Pancreas (tissue), 10 donors: Measurements from ENCODE around the gene MRPL48. TPM values are rescaled to one million over a fixed set of nuclear protein-coding genes. Genes with fewer than 3 reads are reported as not detected.

Experiments
- ATAC-seq, 4 donors: fragments of 200-7000 bp; cut with Tn5 transposase; one replicate each; pipeline versions ENCODE4 v1.8.0 to v1.9.1; 2020; ENCODE audit warnings: mild to moderate bottlenecking in 4 of 4, moderate library complexity in 4 of 4
- DNase-seq, 6 donors: peaks; one replicate each; pipeline ENCODE4 v3.0.0-alpha.2; 2020
- FAIRE-seq: peaks from 2 replicates; lab custom pipeline; 2012; peaks lifted over from hg19 to GRCh38; lab: Jason Lieb, UNC
- H3K27ac ChIP-seq, 4 donors: fragments of 200-600 bp; sonication (generic); 1 replicate in 3 of 4; 2 replicates in 1 of 4; pipeline versions ENCODE4 v1.5.0 to v1.8.0; 2020
- H3K27me3 ChIP-seq, 4 donors: fragments of 200-600 bp; one replicate each; pipeline ENCODE4 v1.8.0; 2021
- H3K36me3 ChIP-seq, 3 donors: fragments of 200-600 bp; sonication (generic) in 1 of 3; one replicate each; pipeline versions ENCODE4 v1.5.0 to v1.8.0; 2020 to 2021
- H3K4me1 ChIP-seq, 3 donors: fragments of 200-600 bp; one replicate each; pipeline ENCODE4 v1.8.0; 2021
- H3K4me3 ChIP-seq, 4 donors: fragments of 200-600 bp; sonication (generic) in 2 of 4; one replicate each; pipeline versions ENCODE4 v1.5.0 to v1.8.0; 2020 to 2021
- H3K9me3 ChIP-seq, 4 donors: fragments of 200-600 bp; one replicate each; pipeline ENCODE4 v1.8.0; 2021
- WGBS, 2 donors: extraction: QIAGEN DNeasy Blood & Tissue Kit; methylation state at CpG; one replicate each; pipeline ENCODE4 v1.1.7; 2013; 5-methylcytosine and 5-hydroxymethylcytosine counted together
- intact Hi-C, 3 donors: fragments of 100-400 bp; cut with DNase I; formaldehyde crosslinking; loops; one replicate each; pipeline versions ENCODE4 v1.11.1 to v1.14.2; 2022
- polyA plus RNA-seq, 2 donors: library from polyadenylated mRNA; stranded (reverse); fragments of 200-250 nt; gene quantifications; one replicate each; pipeline ENCODE4 v1.2.3, GENCODE V29; 2013
- total RNA-seq, 6 donors: library from RNA; stranded (reverse); fragmentation: NEBNext Ultra II Directional in 4 of 6; extraction: Animal tissue kit (Norgen Biotek cat#: 25700) in 4 of 6; gene quantifications; one replicate each; pipeline versions ENCODE4 v1.2.1 to v1.2.4, GENCODE V29; 2021 to 2023
- TF ChIP-seq, protein P1 (sequence below), 4 donors: fragments of 200-600 bp; sonication (generic) in 3 of 4; IDR thresholded peaks; one replicate each; pipeline versions ENCODE4 v1.5.0 to v1.8.0; 2021; ENCODE audit warnings: antibody characterized with exemption in 4 of 4
- donor health status: healthy with polysubstance abuse.
- donor health status: DM: no; HTN: no; CAD: no; lungs with moderate emphysema.
- donor health status: DM: no; HTN: no; CAD: no.
- donor health status: control.
- donor health status: control.
- donor health status: Bipolar disorder and iron deficiency.
- donor health status: DM: yes; HTN: yes; CAD: no.
- donor health status: DM: no; HTN: no; CAD: no.
- donor health status: DM: no; HTN: no; CAD: no.
- donor health status: DM: yes; HTN: yes; CAD: no.

The MRPL48 gene
- total and polyA plus RNA-seq, 8 donors, result 11.8 to 22.5 (median 17.5) TPM

DNA sequence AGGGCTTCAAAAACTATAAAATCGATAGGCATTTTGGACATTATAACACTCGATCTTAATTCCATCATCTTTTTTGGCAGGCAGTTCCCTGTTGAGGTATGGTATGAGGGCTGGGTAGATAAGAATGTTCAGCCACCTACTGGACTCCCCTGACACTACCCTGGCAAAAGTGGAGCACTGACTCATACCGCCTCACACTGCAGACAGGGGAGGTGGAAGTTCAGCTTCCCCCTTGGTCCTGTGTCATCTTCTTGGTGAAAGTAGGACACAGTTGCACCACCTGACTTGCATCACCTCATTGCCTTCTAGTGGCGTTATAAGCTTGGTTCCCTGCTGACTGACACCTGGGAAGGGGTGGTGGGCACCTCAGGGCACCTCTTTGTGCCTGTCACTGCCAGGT lies 119.5 kb downstream of the MRPL48 start:
- DNase-seq, result no peak
- H3K4me1 ChIP-seq, result no peaks in the 10 kb centered on the region
- no peaks in the 10 kb centered on the region for H3K27me3 ChIP-seq
- no peak overlapping the region for H3K27ac ChIP-seq
- no peak for FAIRE-seq
- H3K9me3 ChIP-seq, result no peaks in the 10 kb centered on the region
- ATAC-seq, result peak in 3 of 4 donors; percentile 41 to 49 (median 42)
- no peak overlapping the region for H3K4me3 ChIP-seq
- peaks cover 0 to 34% (median 0%) of the 10 kb centered on the region in 3 donors for H3K36me3 ChIP-seq
- TF ChIP-seq, protein P1, sequence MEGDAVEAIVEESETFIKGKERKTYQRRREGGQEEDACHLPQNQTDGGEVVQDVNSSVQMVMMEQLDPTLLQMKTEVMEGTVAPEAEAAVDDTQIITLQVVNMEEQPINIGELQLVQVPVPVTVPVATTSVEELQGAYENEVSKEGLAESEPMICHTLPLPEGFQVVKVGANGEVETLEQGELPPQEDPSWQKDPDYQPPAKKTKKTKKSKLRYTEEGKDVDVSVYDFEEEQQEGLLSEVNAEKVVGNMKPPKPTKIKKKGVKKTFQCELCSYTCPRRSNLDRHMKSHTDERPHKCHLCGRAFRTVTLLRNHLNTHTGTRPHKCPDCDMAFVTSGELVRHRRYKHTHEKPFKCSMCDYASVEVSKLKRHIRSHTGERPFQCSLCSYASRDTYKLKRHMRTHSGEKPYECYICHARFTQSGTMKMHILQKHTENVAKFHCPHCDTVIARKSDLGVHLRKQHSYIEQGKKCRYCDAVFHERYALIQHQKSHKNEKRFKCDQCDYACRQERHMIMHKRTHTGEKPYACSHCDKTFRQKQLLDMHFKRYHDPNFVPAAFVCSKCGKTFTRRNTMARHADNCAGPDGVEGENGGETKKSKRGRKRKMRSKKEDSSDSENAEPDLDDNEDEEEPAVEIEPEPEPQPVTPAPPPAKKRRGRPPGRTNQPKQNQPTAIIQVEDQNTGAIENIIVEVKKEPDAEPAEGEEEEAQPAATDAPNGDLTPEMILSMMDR (IDR thresholded peaks at IDR 0.05), result no peak
- 77 to 93% methylated on average over 4 of the region's 4 CpGs for WGBS, 2 donors
- intact Hi-C loops, result no loop called here

DNA sequence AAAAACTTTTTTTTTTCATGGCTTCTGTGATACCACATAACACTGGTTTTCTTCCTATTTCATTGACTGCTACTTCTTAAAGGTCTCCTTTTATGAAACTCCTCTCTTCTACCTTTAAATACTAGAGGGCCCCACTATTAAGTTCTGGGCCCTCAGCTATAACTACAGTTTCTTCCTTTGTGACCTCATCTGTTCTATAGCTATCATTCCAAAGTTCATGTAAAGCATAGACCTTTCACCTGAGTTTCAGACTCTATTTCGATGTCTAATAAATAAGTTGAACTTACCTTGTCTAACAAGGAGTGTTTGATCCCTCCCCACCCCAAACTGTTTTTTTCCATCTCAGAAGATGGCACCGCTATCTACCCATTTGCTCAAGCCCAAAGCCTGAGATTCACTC lies 124.4 kb downstream of the MRPL48 start:
- H3K4me1 ChIP-seq, result peaks cover 0 to 6% (median 5%) of the 10 kb centered on the region in 3 donors
- ATAC-seq (no peak), DNase-seq (no peak), FAIRE-seq (no peak)
- peaks cover 0 to 20% (median 0%) of the 10 kb centered on the region in 3 donors for H3K36me3 ChIP-seq
- TF ChIP-seq, protein P1 (IDR thresholded peaks at IDR 0.05), result no peak
- no peaks in the 10 kb centered on the region for H3K9me3 ChIP-seq
- H3K27me3 ChIP-seq, result no peaks in the 10 kb centered on the region
- no peak overlapping the region for H3K27ac ChIP-seq
- 96 to 97% methylated on average over 2 of the region's 2 CpGs for WGBS, 2 donors
- intact Hi-C loops, result no loop called here
- H3K4me3 ChIP-seq, result no peak overlapping the region

DNA sequence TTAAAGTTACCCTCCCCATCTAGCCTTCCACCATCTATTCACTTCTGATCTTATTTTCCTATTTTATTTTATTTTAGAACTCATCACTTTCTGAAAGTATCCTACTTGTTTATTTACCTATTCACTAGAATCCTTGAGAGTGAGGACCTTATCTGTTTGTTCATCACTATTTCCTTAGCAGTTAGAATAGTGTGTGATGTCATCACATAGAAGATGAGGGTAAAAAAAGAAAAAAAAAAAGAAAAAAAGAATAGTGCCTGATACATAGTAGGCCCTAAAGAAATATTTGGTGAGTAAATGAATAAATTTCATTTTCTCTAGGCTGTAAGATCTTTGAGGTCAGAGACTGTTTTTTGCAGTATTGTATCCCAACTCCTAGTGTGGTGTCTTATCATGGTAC lies 125.8 kb downstream of the MRPL48 start:
- TF ChIP-seq, protein P1 (IDR thresholded peaks at IDR 0.05), result no peak
- Histone ChIP-seq H3K4me1 (peaks cover 0 to 6% (median 5%) of the 10 kb centered on the region in 3 donors), H3K27me3 (no peaks in the 10 kb centered on the region), H3K27ac (no peak overlapping the region), H3K4me3 (no peak overlapping the region), H3K9me3 (no peaks in the 10 kb centered on the region), H3K36me3 (peaks cover 0 to 21% (median 0%) of the 10 kb centered on the region in 3 donors)
- FAIRE-seq (no peak), DNase-seq (no peak), ATAC-seq (no peak)
- intact Hi-C loops, result no loop called here

DNA sequence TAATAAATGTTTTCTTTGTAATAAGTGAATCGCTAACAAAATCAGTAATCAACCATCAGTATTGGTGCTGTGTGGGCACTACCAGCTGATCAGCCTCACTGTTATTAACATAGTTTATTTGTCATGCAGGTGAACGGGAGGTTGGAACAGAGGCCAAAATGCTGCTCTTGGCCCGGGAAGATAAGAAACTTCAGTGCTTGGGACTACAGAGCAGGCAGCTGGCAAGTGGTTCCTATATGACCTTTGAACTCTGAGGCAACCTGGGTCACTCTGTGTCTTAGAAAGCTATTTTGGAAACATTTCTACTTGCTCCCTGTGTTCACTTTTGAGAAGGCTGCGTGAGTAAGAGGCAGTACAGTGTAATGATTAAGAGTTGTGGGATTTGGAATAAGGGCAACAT lies 126.6 kb downstream of the MRPL48 start:
- peaks cover 0 to 29% (median 5%) of the 10 kb centered on the region in 3 donors for H3K36me3 ChIP-seq
- peak in 2 of 6 donors; percentile 21 to 32 for DNase-seq
- H3K27ac ChIP-seq, result no peak overlapping the region
- TF ChIP-seq, protein P1 (IDR thresholded peaks at IDR 0.05), result no peak
- ATAC-seq, result peak; percentile 46 to 84 (median 58)
- H3K4me3 ChIP-seq, result no peak overlapping the region
- peaks cover 0 to 6% (median 5%) of the 10 kb centered on the region in 3 donors for H3K4me1 ChIP-seq
- intact Hi-C loops, result no loop called here
- H3K27me3 ChIP-seq, result no peaks in the 10 kb centered on the region
- no peaks in the 10 kb centered on the region for H3K9me3 ChIP-seq
- FAIRE-seq, result no peak
- WGBS, 2 donors, result 32% methylated on average over 4 of the region's 4 CpGs

Other genes with a start within 250 kb of the MRPL48 start
- 10 to 100 TPM; 11.5 to 22.5 (median 14.5) TPM for gene FAM168A, start 189.8 kb upstream of the MRPL48 start, total RNA-seq
- gene FAM168A, start 189.8 kb upstream of the MRPL48 start, polyA plus RNA-seq, result 1 to 10 TPM; 4.9 to 6.3 TPM
- 10 to 100 TPM; 11.8 to 26.7 (median 15.1) TPM for gene PLEKHB1, start 141.3 kb upstream of the MRPL48 start, total RNA-seq
- gene PLEKHB1, start 141.3 kb upstream of the MRPL48 start, polyA plus RNA-seq, result 10 to 100 TPM; 17.6 to 22.2 TPM
- gene RAB6A, start 26.8 kb upstream of the MRPL48 start, total RNA-seq, result 10 to 100 TPM; 44.4 to 80.5 (median 57.9) TPM
- 10 to 100 TPM; 19.2 to 29.7 TPM for gene RAB6A, start 26.8 kb upstream of the MRPL48 start, polyA plus RNA-seq
- gene COA4, start 89.0 kb downstream of the MRPL48 start, total RNA-seq, result 10 to 100 TPM; 19.0 to 37.7 (median 28.6) TPM
- gene COA4, start 89.0 kb downstream of the MRPL48 start, polyA plus RNA-seq, result 10 to 100 TPM; 43.5 to 47.8 TPM
- gene PAAF1, start 89.1 kb downstream of the MRPL48 start, total RNA-seq, result 10 to 100 TPM in 5 of 6 donors, 1 to 10 TPM in 1; 9.8 to 15.9 (median 11.4) TPM
- 10 to 100 TPM in 1 of 2 donors, 1 to 10 TPM in 1; 8.0 to 15.0 TPM for gene PAAF1, start 89.1 kb downstream of the MRPL48 start, polyA plus RNA-seq
- 1 to 10 TPM in 1 of 6 donors, under 1 TPM in 5; 0.22 to 1.8 (median 0.41) TPM for gene DNAJB13, start 163.2 kb downstream of the MRPL48 start, total RNA-seq
- gene DNAJB13, start 163.2 kb downstream of the MRPL48 start, polyA plus RNA-seq, result 1 to 10 TPM in 1 of 2 donors, under 1 TPM in 1; 0.99 to 2.1 TPM
- gene UCP2, start 195.0 kb downstream of the MRPL48 start, total RNA-seq, result 10 to 100 TPM in 4 of 6 donors, 1 to 10 TPM in 2; 4.6 to 19.4 (median 12.7) TPM
- gene UCP2, start 195.0 kb downstream of the MRPL48 start, polyA plus RNA-seq, result 10 to 100 TPM in 1 of 2 donors, 1 to 10 TPM in 1; 10.0 to 16.1 TPM
- 1 to 10 TPM in 1 of 6 donors, under 1 TPM in 5; 0.32 to 1.5 (median 0.67) TPM for gene UCP3, start 221.2 kb downstream of the MRPL48 start, total RNA-seq
- gene UCP3, start 221.2 kb downstream of the MRPL48 start, polyA plus RNA-seq, result 1 to 10 TPM; 2.0 TPM